K562 (cell line): ENCODE data around the gene PRKD2. TPM values are rescaled to one million over a fixed set of nuclear protein-coding genes. Genes with fewer than 3 reads are reported as not detected.

Source experiments
- ATAC-seq: fragments of 200-7000 bp; cut with Tn5 transposase; 3 replicates; pipeline ENCODE4 v1.9.1; 2020; ENCODE audit warnings: moderate library complexity
- BruUV-seq: library from RNA; stranded (reverse); fragments of 400-500 nt; replicated peaks from 2 replicates; lab custom pipeline; 2021; lab: Mats Ljungman, UMichigan
- CTCF ChIA-PET: fragments of 300-600 bp; formaldehyde crosslinking; extraction: SDS; loops from one replicate; lab custom pipeline; 2021; ENCODE audit warnings: low intra/inter-chr PET ratio; lab: Yijun Ruan, JAX
- POLR2A ChIA-PET: fragments of 300-600, 350-650 bp; sonication (Branson Sonifier 250); formaldehyde crosslinking; extraction: SDS; loops from one replicate; lab custom pipeline; 2021; ENCODE audit warnings: antibody characterized with exemption, inconsistent platforms; lab: Yijun Ruan, JAX
- DNase-seq, 4 experiments: peaks; one replicate each; pipeline versions ENCODE4 v3.0.0 to v3.0.0-alpha.2; 2011 to 2018; ENCODE audit warnings: low spot score in 3 of 4, mixed read lengths in 3 of 4; ENCODE audit errors: extremely low read depth in 1 of 4
- FAIRE-seq: peaks from 2 replicates; lab custom pipeline; 2011; peaks lifted over from hg19 to GRCh38; lab: Jason Lieb, UNC
- H2AFZ ChIP-seq: 2 replicates; pipeline ENCODE4 v1.6.0; 2011; ENCODE audit warnings: low read depth, low read length, control low read depth, inconsistent platforms
- H3K27ac ChIP-seq: fragments of 200-600 bp; 3 replicates; pipeline ENCODE4 v1.8.0; 2011; ENCODE audit warnings: low read depth, mild to moderate bottlenecking, control low read depth, inconsistent platforms, low read length, moderate library complexity, mixed read lengths; ENCODE audit errors: extremely low read depth
- H3K27me3 ChIP-seq, 2 experiments: fragments of 300-600 bp in 1 of 2; 2 replicates in 1 of 2; 3 replicates in 1 of 2; pipeline versions ENCODE4 v1.6.0 to v1.8.0; 2011; ENCODE audit warnings: inconsistent platforms in 2 of 2, low read length in 2 of 2, mild to moderate bottlenecking in 1 of 2, mixed read lengths in 1 of 2, moderate library complexity in 1 of 2; ENCODE audit not compliant: control insufficient read depth in 2 of 2, insufficient read depth in 2 of 2
- H3K36me3 ChIP-seq: fragments of 300-600 bp; 3 replicates; pipeline ENCODE4 v1.8.0; 2011; ENCODE audit warnings: mild to moderate bottlenecking, low read length, inconsistent platforms; ENCODE audit not compliant: control insufficient read depth, insufficient read depth
- H3K4me1 ChIP-seq, 2 experiments: fragments of 200-600 bp in 1 of 2; replicated peaks in 1 of 2; 2 replicates in 1 of 2; 3 replicates in 1 of 2; pipeline versions ENCODE4 v1.5.1 to v1.8.0; 2011; ENCODE audit warnings: inconsistent platforms in 2 of 2, low read length in 2 of 2, mild to moderate bottlenecking in 1 of 2, mixed read lengths in 1 of 2, moderate library complexity in 1 of 2; ENCODE audit not compliant: control insufficient read depth in 2 of 2, insufficient read depth in 2 of 2
- H3K4me2 ChIP-seq: 2 replicates; pipeline ENCODE4 v1.6.1; 2011; ENCODE audit warnings: low read length, control low read depth, inconsistent platforms, mixed read lengths; ENCODE audit not compliant: insufficient read depth
- H3K4me3 ChIP-seq: fragments of 200-600 bp; sonication (generic), shearing (Covaris generic); 2 replicates; pipeline ENCODE4 v1.5.1; 2016; ENCODE audit warnings: control low read depth, inconsistent platforms
- H3K79me2 ChIP-seq: fragments of 200-600 bp; 3 replicates; pipeline ENCODE4 v1.8.0; 2011; ENCODE audit warnings: low read length, inconsistent platforms; ENCODE audit not compliant: control insufficient read depth, insufficient read depth
- H3K9ac ChIP-seq, 2 experiments: 2 replicates each; pipeline versions ENCODE4 v1.6.0 to v1.6.1; 2011; ENCODE audit warnings: low read depth in 2 of 2, low read length in 2 of 2, control low read depth in 1 of 2, inconsistent platforms in 1 of 2, mild to moderate bottlenecking in 1 of 2, mixed read lengths in 1 of 2; ENCODE audit not compliant: insufficient read depth in 1 of 2
- H3K9me1 ChIP-seq: one replicate; pipeline ENCODE4 v1.6.0; 2011; ENCODE audit warnings: inconsistent platforms, mild to moderate bottlenecking, low read length, moderate library complexity; ENCODE audit not compliant: control insufficient read depth, insufficient read depth
- H3K9me3 ChIP-seq: replicated peaks from 2 replicates; pipeline ENCODE4 v1.5.1; 2011; ENCODE audit warnings: low read depth, low read length, inconsistent platforms; ENCODE audit not compliant: control insufficient read depth, insufficient read depth
- H4K20me1 ChIP-seq: replicated peaks from 2 replicates; pipeline ENCODE4 v1.6.1; 2011; ENCODE audit warnings: low read length, inconsistent platforms, mixed read lengths; ENCODE audit not compliant: control insufficient read depth, insufficient read depth
- ATF1 ChIP-seq, 2 experiments: fragments of 450-650 bp in 1 of 2; IDR thresholded peaks; 2 replicates each; pipeline ENCODE4 v1.6.1; 2016; ENCODE audit warnings: missing compliant biosample characterization in 1 of 2, missing genetic modification characterization in 1 of 2
- CBFA2T2 ChIP-seq: fragments of 450-650 bp; conservative IDR thresholded peaks from 2 replicates; pipeline ENCODE4 v1.6.1; 2017; ENCODE audit warnings: mild to moderate bottlenecking
- CHCHD3 ChIP-seq: fragments of 250-450 bp; sonication (Bioruptor Pico); IDR thresholded peaks from 2 replicates; pipeline ENCODE4 v2.1.2; 2022; ENCODE audit warnings: mild to moderate bottlenecking
- EGR1 ChIP-seq: fragments of 450-650 bp; conservative IDR thresholded peaks from 2 replicates; pipeline ENCODE4 v1.6.1; 2017; ENCODE audit warnings: mild to moderate bottlenecking
- ELF4 ChIP-seq: fragments of 450-650 bp; formaldehyde crosslinking; IDR thresholded peaks from 2 replicates; pipeline ENCODE4 v1.4.0; 2022; ENCODE audit warnings: missing genetic modification characterization
- ERF ChIP-seq: fragments of 450-650 bp; formaldehyde crosslinking; IDR thresholded peaks from 2 replicates; pipeline ENCODE4 v1.4.0; 2020; ENCODE audit warnings: mild to moderate bottlenecking, mixed read lengths
- FOXP4 ChIP-seq: sonication (generic); formaldehyde crosslinking; IDR thresholded peaks from 2 replicates; pipeline ENCODE4 v1.8.0; 2022; ENCODE audit warnings: mild to moderate bottlenecking, missing genetic modification reagents, borderline replicate concordance
- GABPA ChIP-seq: fragments of 200-800 bp; sonication (Bioruptor generic); conservative IDR thresholded peaks from 2 replicates; pipeline ENCODE4 v1.6.1; 2016; ENCODE audit warnings: low read depth, missing genetic modification characterization, missing compliant biosample characterization
- GABPB2 ChIP-seq: fragments of 250-450 bp; sonication (Bioruptor Pico); conservative IDR thresholded peaks from 2 replicates; pipeline ENCODE4 v1.5.1; 2021; ENCODE audit warnings: mild to moderate bottlenecking
- HNRNPUL1 ChIP-seq: fragments of 200-400 bp; formaldehyde crosslinking; IDR thresholded peaks from 2 replicates; pipeline ENCODE4 v1.6.1; 2017; ENCODE audit warnings: low read length
- RBM14 ChIP-seq: fragments of 200-400 bp; formaldehyde crosslinking; IDR thresholded peaks from 2 replicates; pipeline ENCODE4 v1.6.1; 2018; ENCODE audit warnings: low read depth, mild to moderate bottlenecking, low read length, moderate library complexity, borderline replicate concordance; ENCODE audit not compliant: insufficient read depth
- RFX5 ChIP-seq: IDR thresholded peaks from 2 replicates; pipeline ENCODE4 v1.6.1; 2011; ENCODE audit warnings: low read depth, mild to moderate bottlenecking, improper control_type of control experiment, low read length
- SLC30A9 ChIP-seq: fragments of 250-450 bp; sonication (Bioruptor Pico); IDR thresholded peaks from 2 replicates; pipeline ENCODE4 v1.8.0; 2022; ENCODE audit warnings: mild to moderate bottlenecking, moderate library complexity
- TARDBP ChIP-seq: fragments of 450-650 bp; IDR thresholded peaks from 2 replicates; pipeline ENCODE4 v1.6.1; 2016
- U2AF1 ChIP-seq: fragments of 200-400 bp; formaldehyde crosslinking; optimal IDR thresholded peaks from 2 replicates; pipeline ENCODE3; 2017; ENCODE audit warnings: mild to moderate bottlenecking, low read depth, low read length, moderate library complexity
- ZFX ChIP-seq: sonication (generic); formaldehyde crosslinking; IDR thresholded peaks from 2 replicates; pipeline ENCODE4 v1.8.0; 2022; ENCODE audit warnings: mild to moderate bottlenecking, missing genetic modification reagents, moderate library complexity
- ZKSCAN1 ChIP-seq: fragments of 150-350 bp; IDR thresholded peaks from 2 replicates; pipeline ENCODE4 v1.6.1; 2016; ENCODE audit warnings: low read depth, low read length
- WGBS: fragments of 100-300 bp; shearing (Covaris generic); methylation state at CpG from one replicate; pipeline ENCODE4 v1.1.6; 2016; ENCODE audit warnings: low coverage, mixed read lengths; ENCODE audit not compliant: insufficient coverage; ENCODE audit errors: missing lambda C conversion rate; 5-methylcytosine and 5-hydroxymethylcytosine counted together
- in situ Hi-C: fragments of 300-500 bp; cut with MboI; formaldehyde crosslinking; loops from 4 replicates; pipeline ENCODE4 v1.15.0; 2018; ENCODE audit warnings: inconsistent platforms, mixed read lengths
- intact Hi-C: fragments of 100-400 bp; cut with micrococcal nuclease; formaldehyde crosslinking; loops from 2 replicates; pipeline ENCODE4 v1.14.2; 2022
- polyA plus RNA-seq, 8 experiments: library from polyadenylated mRNA; depleted of rRNA in 4 of 8; stranded (reverse) in 5 of 8; unstranded in 3 of 8; fragments of >200 nt; fragmentation: Nextera tagmentation in 2 of 8; fragmentation: Illumina TruSeq in 1 of 8; extraction: Ambion mirVana in 2 of 8; extraction: Trizol in 1 of 8; gene quantifications; 2 replicates each; pipeline versions ENCODE4 v1.2.1 to v1.2.3, GENCODE V29; 2011 to 2014; ENCODE audit warnings: inconsistent platforms in 1 of 8, missing spikeins in 1 of 8
- total RNA-seq, 7 experiments: library from RNA; depleted of rRNA in 6 of 7; stranded (reverse); fragments of >200 nt in 6 of 7; fragmentation: Illumina TruSeq in 2 of 7; extraction: Trizol in 2 of 7; gene quantifications; 2 replicates each; pipeline versions ENCODE4 v1.2.1 to v1.2.3, GENCODE V29; 2011 to 2021; ENCODE audit warnings: low replicate concordance in 1 of 7
- TF ChIP-seq, protein P1 (sequence below): sonication (generic); formaldehyde crosslinking; IDR thresholded peaks from 2 replicates; pipeline ENCODE4 v1.5.0; 2020; ENCODE audit warnings: missing genetic modification reagents
- TF ChIP-seq, protein P2 (sequence below): sonication (generic); formaldehyde crosslinking; IDR thresholded peaks from 2 replicates; pipeline ENCODE4 v1.9.0; 2022; ENCODE audit warnings: mild to moderate bottlenecking, missing genetic modification reagents

The PRKD2 gene
- total and polyA plus RNA-seq, 9 of the 15 experiments (the other 6 are each of a cell fraction or from before 2014, with no cell fraction given): 1.8 to 60.0 (median 15.0) TPM

GRCh38 chr19:46737298-46737654 is 20.4 kb upstream of the PRKD2 start (continued):
- TF ChIP-seq, protein P1, sequence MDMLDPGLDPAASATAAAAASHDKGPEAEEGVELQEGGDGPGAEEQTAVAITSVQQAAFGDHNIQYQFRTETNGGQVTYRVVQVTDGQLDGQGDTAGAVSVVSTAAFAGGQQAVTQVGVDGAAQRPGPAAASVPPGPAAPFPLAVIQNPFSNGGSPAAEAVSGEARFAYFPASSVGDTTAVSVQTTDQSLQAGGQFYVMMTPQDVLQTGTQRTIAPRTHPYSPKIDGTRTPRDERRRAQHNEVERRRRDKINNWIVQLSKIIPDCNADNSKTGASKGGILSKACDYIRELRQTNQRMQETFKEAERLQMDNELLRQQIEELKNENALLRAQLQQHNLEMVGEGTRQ: no peak
- TF ChIP-seq HNRNPUL1: no peak
- TF ChIP-seq ZFX (CRISPR knock-in tag): peak; percentile 7; the same call in 1 of the 2 replicates
- TF ChIP-seq ZKSCAN1: no peak
- TF ChIP-seq RFX5: no peak

DNA sequence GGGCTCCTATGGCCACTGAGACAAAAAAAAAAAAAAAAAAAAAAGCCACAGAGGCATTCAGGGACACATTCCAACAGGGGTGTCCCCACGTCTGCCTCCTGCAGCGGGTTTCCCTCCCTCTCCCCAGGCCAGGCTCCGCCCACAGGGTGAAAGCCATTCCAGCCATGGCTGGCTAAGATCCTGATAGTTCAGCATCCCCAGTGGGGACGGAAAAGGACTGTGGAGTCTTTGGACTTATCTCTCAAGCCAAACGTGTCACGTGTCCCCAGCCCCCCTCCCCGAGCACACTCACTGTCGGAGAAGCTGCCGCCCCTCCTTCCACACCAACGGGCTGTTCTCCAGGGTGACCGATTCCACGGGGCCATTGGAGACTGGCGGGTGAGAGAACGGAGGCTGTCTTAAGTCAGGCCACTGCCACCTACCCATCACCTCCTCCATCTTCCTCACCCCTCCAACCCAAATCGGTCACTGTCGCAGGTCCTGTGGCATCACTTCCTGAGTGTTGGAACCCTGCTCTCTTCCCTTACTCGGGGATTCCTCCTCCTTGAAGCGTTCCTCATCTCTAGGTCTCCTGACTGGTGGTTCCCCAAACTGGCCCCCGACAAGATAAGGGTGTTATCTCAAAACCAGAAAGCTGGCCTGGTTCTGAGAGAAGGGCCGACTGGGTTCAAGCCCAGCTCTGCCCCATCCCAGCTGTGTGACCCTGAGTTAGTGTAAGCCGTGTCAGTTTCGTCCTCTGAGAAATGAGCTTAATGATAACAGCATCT is 19.8 kb upstream of the PRKD2 start:
- Histone ChIP-seq H3K9me1 (peaks cover 5% of the 10 kb centered on the region), H3K9ac (peak overlapping the region; percentile 19 to 80; a peak in 3 of 4 replicates), H3K36me3 (peaks cover 82% of the 10 kb centered on the region; the same call in 2 of the 3 replicates), H3K79me2 (peaks cover 68% of the 10 kb centered on the region), H3K27me3 (no peaks in the 10 kb centered on the region), H3K4me2 (peak overlapping the region; percentile 79), H3K4me1 (peaks cover 37 to 63% of the 10 kb centered on the region in 2 experiments), H2AFZ (peak overlapping the region; percentile 11; the same call in 1 of the 2 replicates), H3K4me3 (peak overlapping the region; percentile 11), H3K27ac (peak overlapping the region; percentile 82), H3K9me3 (no peaks in the 10 kb centered on the region), H4K20me1 (peaks cover 51% of the 10 kb centered on the region)
- 2% methylated on average over 20 of the region's 22 CpGs for WGBS
- BruUV-seq: no TSS peak
- in situ Hi-C loops (no loop called here), intact Hi-C loops (no loop called here)
- POLR2A ChIA-PET: interaction anchor here (0.6 to 1.5 kb wide), 10 partner anchors 8 to 520 kb away, joined by 3 to 7 read pairs (median 4); partner anchors contain the start of genes CCDC9 and PRKD2
- FAIRE-seq (peak; percentile 94), DNase-seq (peak; percentile 72 to 94 (median 80)), ATAC-seq (peak; percentile 85)
- CTCF ChIA-PET: no interaction called here
- TF ChIP-seq, protein P2, sequence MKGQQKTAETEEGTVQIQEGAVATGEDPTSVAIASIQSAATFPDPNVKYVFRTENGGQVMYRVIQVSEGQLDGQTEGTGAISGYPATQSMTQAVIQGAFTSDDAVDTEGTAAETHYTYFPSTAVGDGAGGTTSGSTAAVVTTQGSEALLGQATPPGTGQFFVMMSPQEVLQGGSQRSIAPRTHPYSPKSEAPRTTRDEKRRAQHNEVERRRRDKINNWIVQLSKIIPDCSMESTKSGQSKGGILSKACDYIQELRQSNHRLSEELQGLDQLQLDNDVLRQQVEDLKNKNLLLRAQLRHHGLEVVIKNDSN (CRISPR knock-in tag): peak; percentile 97
- TF ChIP-seq ERF (CRISPR knock-in tag) (no peak), ELF4 (CRISPR knock-in tag) (0 out of 2 replicates have a peak, but pooled peaks have one; percentile 16), U2AF1 (no peak), SLC30A9 (CRISPR knock-in tag) (no peak), FOXP4 (CRISPR knock-in tag) (no peak), RBM14 (no peak), GABPA (tag) (peak; percentile 59), CBFA2T2 (peak; percentile 69), CHCHD3 (CRISPR knock-in tag) (no peak), ATF1 (CRISPR knock-in tag; IDR thresholded peaks at IDR 0.05) (no peak), ATF1 (tag; IDR thresholded peaks at IDR 0.05) (peak; percentile 67), TARDBP (no peak), EGR1 (no peak), GABPB2 (CRISPR knock-in tag) (no peak)
